Upper lobe of right lung (tissue), 1 donor: ENCODE measurements around the gene UBE2K. TPM values are rescaled to one million over a fixed set of nuclear protein-coding genes. Genes with fewer than 3 reads are reported as not detected.
"Not testable (repeated sequence)": the region's sequence is repeated elsewhere in the genome, so short reads cannot be mapped to it uniquely, and the experiment has no call there.

Source experiments
- ATAC-seq: fragments of 200-7000 bp; cut with Tn5 transposase; one replicate; pipeline ENCODE4 v1.9.1; 2020; ENCODE audit warnings: mild to moderate bottlenecking, moderate library complexity
- DNase-seq: peaks from one replicate; pipeline ENCODE4 v3.0.0-alpha.2; 2020
- H3K27ac ChIP-seq: fragments of 200-600 bp; one replicate; pipeline ENCODE4 v1.8.0; 2022
- H3K27me3 ChIP-seq: fragments of 200-600 bp; one replicate; pipeline ENCODE4 v1.8.0; 2022; ENCODE audit warnings: mild to moderate bottlenecking
- H3K36me3 ChIP-seq: fragments of 200-600 bp; one replicate; pipeline ENCODE4 v1.8.0; 2022
- H3K4me1 ChIP-seq: fragments of 200-600 bp; one replicate; pipeline ENCODE4 v1.8.0; 2022
- H3K4me3 ChIP-seq: fragments of 200-600 bp; one replicate; pipeline ENCODE4 v1.8.0; 2022; ENCODE audit warnings: mild to moderate bottlenecking
- H3K9me3 ChIP-seq: fragments of 200-600 bp; one replicate; pipeline ENCODE4 v1.8.0; 2022
- CTCF ChIP-seq: fragments of 200-600 bp; IDR thresholded peaks from one replicate; pipeline ENCODE4 v1.8.0; 2022; ENCODE audit warnings: antibody characterized with exemption
- intact Hi-C: fragments of 100-400 bp; cut with DNase I; formaldehyde crosslinking; loops from one replicate; pipeline ENCODE4 v1.11.0; 2022
- total RNA-seq: library from RNA; stranded (reverse); fragmentation: NEBNext Ultra II Directional; extraction: Animal tissue kit (Norgen Biotek cat#: 25700); gene quantifications from one replicate; pipeline ENCODE4 v1.2.1, GENCODE V29; 2021
- donor health status: DM: no; HTN: yes; CAD: no; lungs with severe emphysema.

UBE2K gene
- total RNA-seq, 1 donor from 2014 or later, result 51.4 TPM

GRCh38 chr4:39655211-39655610, 42.7 kb upstream of the UBE2K start:
- ATAC-seq (no peak), DNase-seq (no peak)
- no peaks in the 10 kb centered on the region for H3K9me3 ChIP-seq
- intact Hi-C loops, result no loop called here
- peak overlapping the region; percentile 39 for H3K27ac ChIP-seq
- H3K4me1 ChIP-seq, result no peaks in the 10 kb centered on the region
- no peaks in the 10 kb centered on the region for H3K36me3 ChIP-seq
- H3K27me3 ChIP-seq, result no peaks in the 10 kb centered on the region
- TF ChIP-seq CTCF, result no peak
- no peak overlapping the region for H3K4me3 ChIP-seq

GRCh38 chr4:39655876-39656275, 42.1 kb upstream of the UBE2K start:
- no peaks in the 10 kb centered on the region for H3K4me1 ChIP-seq
- peak overlapping the region; percentile 39 for H3K27ac ChIP-seq
- TF ChIP-seq CTCF, result no peak
- no peaks in the 10 kb centered on the region for H3K36me3 ChIP-seq
- DNase-seq (no peak), ATAC-seq (peak; percentile 53)
- H3K27me3 ChIP-seq, result no peaks in the 10 kb centered on the region
- intact Hi-C loops, result no loop called here
- H3K9me3 ChIP-seq, result no peaks in the 10 kb centered on the region
- no peak overlapping the region for H3K4me3 ChIP-seq

- H3K4me1 ChIP-seq, DNase-seq, H3K9me3 ChIP-seq, intact Hi-C loops, H3K4me3 ChIP-seq, H3K27ac ChIP-seq, H3K36me3 ChIP-seq, H3K27me3 ChIP-seq, ATAC-seq: not testable (repeated sequence)
Measured at GRCh38 chr4:39656638-39657037, 41.3 kb upstream of the UBE2K start.

GRCh38 chr4:39657465-39657864, 40.5 kb upstream of the UBE2K start:
- no peak for DNase-seq
- Histone ChIP-seq H3K4me3 (no peak overlapping the region), H3K36me3 (no peaks in the 10 kb centered on the region), H3K27me3 (no peaks in the 10 kb centered on the region), H3K27ac (no peak overlapping the region), H3K9me3 (no peaks in the 10 kb centered on the region), H3K4me1 (no peaks in the 10 kb centered on the region)
- no peak for ATAC-seq
- no peak for TF ChIP-seq CTCF
- intact Hi-C loops, result no loop called here

- H3K4me3 ChIP-seq, result no peak overlapping the region
- H3K9me3 ChIP-seq, result no peaks in the 10 kb centered on the region
- H3K27me3 ChIP-seq, result no peaks in the 10 kb centered on the region
- ATAC-seq, result no peak
- H3K4me1 ChIP-seq, result no peaks in the 10 kb centered on the region
- intact Hi-C loops, result no loop called here
- no peak for TF ChIP-seq CTCF
- H3K27ac ChIP-seq, result no peak overlapping the region
- H3K36me3 ChIP-seq, result no peaks in the 10 kb centered on the region
- DNase-seq, result no peak
Measured at GRCh38 chr4:39658756-39659155, 39.2 kb upstream of the UBE2K start.

GRCh38 chr4:39660045-39660444, 37.9 kb upstream of the UBE2K start:
- no peak for TF ChIP-seq CTCF
- H3K4me1 ChIP-seq, result no peaks in the 10 kb centered on the region
- no peak overlapping the region for H3K4me3 ChIP-seq
- DNase-seq, result no peak
- intact Hi-C loops, result no loop called here
- no peaks in the 10 kb centered on the region for H3K9me3 ChIP-seq
- ATAC-seq, result no peak
- no peaks in the 10 kb centered on the region for H3K27me3 ChIP-seq
- H3K36me3 ChIP-seq, result no peaks in the 10 kb centered on the region
- H3K27ac ChIP-seq, result no peak overlapping the region
